ENCODE data around the gene SUDS3.
"Not testable (repeated sequence)": the region's sequence is repeated elsewhere in the genome, so short reads cannot be mapped to it uniquely, and the experiment has no call there.

The SUDS3 gene

GRCh38 chr12:118398524-118398923 lies 22.2 kb downstream of the SUDS3 start:
- H3K27ac Mint-ChIP-seq: no peak overlapping the region
- H3K4me3 Mint-ChIP-seq: no peak overlapping the region
- peaks cover 25% of the 10 kb centered on the region for H3K36me3 Mint-ChIP-seq (ENCODE audit: low read depth)
- H3K9me3 Mint-ChIP-seq: no peaks in the 10 kb centered on the region
- H3K27me3 Mint-ChIP-seq (ENCODE audit: low read depth): no peaks in the 10 kb centered on the region
- H3K4me1 Mint-ChIP-seq (ENCODE audit: low read depth): peaks cover 4% of the 10 kb centered on the region

GRCh38 chr12:118398940-118399339 lies 22.6 kb downstream of the SUDS3 start:
- Mint-ChIP-seq H3K4me3 (no peak overlapping the region), H3K27me3 (ENCODE audit: low read depth) (no peaks in the 10 kb centered on the region), H3K36me3 (ENCODE audit: low read depth) (peaks cover 29% of the 10 kb centered on the region), H3K9me3 (no peaks in the 10 kb centered on the region), H3K27ac (no peak overlapping the region), H3K4me1 (ENCODE audit: low read depth) (peaks cover 4% of the 10 kb centered on the region)

- H3K4me3 Mint-ChIP-seq: no peak overlapping the region
- peaks cover 27% of the 10 kb centered on the region for H3K36me3 Mint-ChIP-seq (ENCODE audit: low read depth)
- H3K9me3 Mint-ChIP-seq: no peaks in the 10 kb centered on the region
Measured at GRCh38 chr12:118402251-118402650, 25.9 kb downstream of the SUDS3 start.

GRCh38 chr12:118404876-118405521 lies 28.6 kb downstream of the SUDS3 start:
- H3K36me3 Mint-ChIP-seq (ENCODE audit: low read depth): peaks cover 21% of the 10 kb centered on the region
- no peak overlapping the region for H3K27ac Mint-ChIP-seq
- H3K4me1 Mint-ChIP-seq (ENCODE audit: low read depth): no peaks in the 10 kb centered on the region
- H3K9me3 Mint-ChIP-seq: no peaks in the 10 kb centered on the region
- no peaks in the 10 kb centered on the region for H3K27me3 Mint-ChIP-seq (ENCODE audit: low read depth)
- H3K4me3 Mint-ChIP-seq: no peak overlapping the region

More at GRCh38 chr12:118402251-118402650, 25.9 kb downstream of the SUDS3 start:
- Mint-ChIP-seq H3K27ac (no peak overlapping the region), H3K27me3 (ENCODE audit: low read depth) (no peaks in the 10 kb centered on the region), H3K4me1 (ENCODE audit: low read depth) (peaks cover 4% of the 10 kb centered on the region)

- Mint-ChIP-seq H3K9me3 (peaks cover 19% of the 10 kb centered on the region), H3K36me3 (ENCODE audit: low read depth) (peaks cover 32% of the 10 kb centered on the region)
- not testable (repeated sequence) for H3K27me3 Mint-ChIP-seq (ENCODE audit: low read depth); H3K27ac Mint-ChIP-seq; H3K4me1 Mint-ChIP-seq (ENCODE audit: low read depth); H3K4me3 Mint-ChIP-seq
Measured at GRCh38 chr12:118408241-118408640, 31.9 kb downstream of the SUDS3 start.

- no peak overlapping the region for H3K4me3 Mint-ChIP-seq
- H3K36me3 Mint-ChIP-seq (ENCODE audit: low read depth): peaks cover 40% of the 10 kb centered on the region
- no peak overlapping the region for H3K27ac Mint-ChIP-seq
- H3K27me3 Mint-ChIP-seq (ENCODE audit: low read depth): no peaks in the 10 kb centered on the region
- H3K4me1 Mint-ChIP-seq (ENCODE audit: low read depth): no peaks in the 10 kb centered on the region
- H3K9me3 Mint-ChIP-seq: peaks cover 19% of the 10 kb centered on the region
Measured at GRCh38 chr12:118409834-118410233, 33.5 kb downstream of the SUDS3 start.

GRCh38 chr12:118417942-118418341 lies 41.6 kb downstream of the SUDS3 start:
- Mint-ChIP-seq H3K36me3 (ENCODE audit: low read depth) (peaks cover 36% of the 10 kb centered on the region), H3K27ac (no peak overlapping the region), H3K9me3 (peaks cover 2% of the 10 kb centered on the region), H3K4me3 (no peak overlapping the region), H3K27me3 (ENCODE audit: low read depth) (no peaks in the 10 kb centered on the region), H3K4me1 (ENCODE audit: low read depth) (no peaks in the 10 kb centered on the region)

- H3K36me3 Mint-ChIP-seq (ENCODE audit: low read depth): peaks cover 30% of the 10 kb centered on the region
- no peak overlapping the region for H3K4me3 Mint-ChIP-seq
- no peaks in the 10 kb centered on the region for H3K27me3 Mint-ChIP-seq (ENCODE audit: low read depth)
- H3K27ac Mint-ChIP-seq: no peak overlapping the region
- no peaks in the 10 kb centered on the region for H3K9me3 Mint-ChIP-seq
- no peaks in the 10 kb centered on the region for H3K4me1 Mint-ChIP-seq (ENCODE audit: low read depth)
Measured at GRCh38 chr12:118418385-118419057, 42.2 kb downstream of the SUDS3 start.

GRCh38 chr12:118420673-118421072 lies 44.3 kb downstream of the SUDS3 start:
- Mint-ChIP-seq H3K9me3 (no peaks in the 10 kb centered on the region), H3K36me3 (ENCODE audit: low read depth) (peaks cover 11% of the 10 kb centered on the region), H3K27ac (no peak overlapping the region), H3K4me3 (no peak overlapping the region), H3K27me3 (ENCODE audit: low read depth) (no peaks in the 10 kb centered on the region), H3K4me1 (ENCODE audit: low read depth) (no peaks in the 10 kb centered on the region)

- no peak overlapping the region for H3K27ac Mint-ChIP-seq
- no peaks in the 10 kb centered on the region for H3K36me3 Mint-ChIP-seq (ENCODE audit: low read depth)
- no peaks in the 10 kb centered on the region for H3K4me1 Mint-ChIP-seq (ENCODE audit: low read depth)
- H3K4me3 Mint-ChIP-seq: no peak overlapping the region
- H3K27me3 Mint-ChIP-seq (ENCODE audit: low read depth): no peaks in the 10 kb centered on the region
- no peaks in the 10 kb centered on the region for H3K9me3 Mint-ChIP-seq
Measured at GRCh38 chr12:118424884-118425283, 48.5 kb downstream of the SUDS3 start.

- Mint-ChIP-seq H3K4me1 (ENCODE audit: low read depth) (no peaks in the 10 kb centered on the region), H3K4me3 (no peak overlapping the region), H3K36me3 (ENCODE audit: low read depth) (no peaks in the 10 kb centered on the region), H3K27me3 (ENCODE audit: low read depth) (no peaks in the 10 kb centered on the region), H3K27ac (no peak overlapping the region), H3K9me3 (no peaks in the 10 kb centered on the region)
Measured at GRCh38 chr12:118425364-118425763, 49.0 kb downstream of the SUDS3 start.

GRCh38 chr12:118427819-118428218 lies 51.5 kb downstream of the SUDS3 start:
- Mint-ChIP-seq H3K27me3 (ENCODE audit: low read depth) (no peaks in the 10 kb centered on the region), H3K27ac (no peak overlapping the region), H3K9me3 (no peaks in the 10 kb centered on the region), H3K4me3 (no peak overlapping the region), H3K36me3 (ENCODE audit: low read depth) (no peaks in the 10 kb centered on the region), H3K4me1 (ENCODE audit: low read depth) (no peaks in the 10 kb centered on the region)

- Mint-ChIP-seq H3K36me3 (ENCODE audit: low read depth) (no peaks in the 10 kb centered on the region), H3K27ac (no peak overlapping the region), H3K9me3 (no peaks in the 10 kb centered on the region), H3K4me1 (ENCODE audit: low read depth) (no peaks in the 10 kb centered on the region), H3K4me3 (no peak overlapping the region), H3K27me3 (ENCODE audit: low read depth) (no peaks in the 10 kb centered on the region)
Measured at GRCh38 chr12:118428643-118429042, 52.3 kb downstream of the SUDS3 start.

- Mint-ChIP-seq H3K4me1 (ENCODE audit: low read depth) (no peaks in the 10 kb centered on the region), H3K4me3 (no peak overlapping the region), H3K9me3 (no peaks in the 10 kb centered on the region), H3K36me3 (ENCODE audit: low read depth) (no peaks in the 10 kb centered on the region), H3K27ac (no peak overlapping the region), H3K27me3 (ENCODE audit: low read depth) (no peaks in the 10 kb centered on the region)
Measured at GRCh38 chr12:118429688-118430383, 53.5 kb downstream of the SUDS3 start.

- Mint-ChIP-seq H3K4me3 (no peak overlapping the region), H3K36me3 (ENCODE audit: low read depth) (no peaks in the 10 kb centered on the region), H3K9me3 (no peaks in the 10 kb centered on the region)
Measured at GRCh38 chr12:118430516-118430915, 54.2 kb downstream of the SUDS3 start.

More at GRCh38 chr12:118430516-118430915, 54.2 kb downstream of the SUDS3 start:
- Mint-ChIP-seq H3K27ac (no peak overlapping the region), H3K27me3 (ENCODE audit: low read depth) (no peaks in the 10 kb centered on the region), H3K4me1 (ENCODE audit: low read depth) (no peaks in the 10 kb centered on the region)

All from T-helper 1 cell treated with Interleukin-12 subunit alpha and Interleukin-12 subunit beta and Interleukin-4 antibody, amounts not matched to agents 30 μg/mL and 1 μg/mL, for 36 hours (primary cell).